Stimulated activated CD4-positive, alpha-beta T cell treated with anti-CD3 and anti-CD28 coated beads, Interleukin-1b, Interleukin-23, amount 100 ng/mL, for 24 hours (primary cell): ENCODE data around the gene EPOP.
"Not testable (repeated sequence)": the region's sequence is repeated elsewhere in the genome, so short reads cannot be mapped to it uniquely, and the experiment has no call there.

Experiments used
- DNase-seq, 4 experiments: peaks; one replicate each; pipeline ENCODE4 v3.0.0-alpha.2; 2020; ENCODE audit warnings: low read depth in 4 of 4, low spot score in 1 of 4

The EPOP gene

GRCh38 chr17:38653230-38653629 is 21.5 kb downstream of the EPOP start:
- DNase-seq: no peak

GRCh38 chr17:38650653-38651173 is 24.0 kb downstream of the EPOP start:
- not testable (repeated sequence) for DNase-seq

DNA sequence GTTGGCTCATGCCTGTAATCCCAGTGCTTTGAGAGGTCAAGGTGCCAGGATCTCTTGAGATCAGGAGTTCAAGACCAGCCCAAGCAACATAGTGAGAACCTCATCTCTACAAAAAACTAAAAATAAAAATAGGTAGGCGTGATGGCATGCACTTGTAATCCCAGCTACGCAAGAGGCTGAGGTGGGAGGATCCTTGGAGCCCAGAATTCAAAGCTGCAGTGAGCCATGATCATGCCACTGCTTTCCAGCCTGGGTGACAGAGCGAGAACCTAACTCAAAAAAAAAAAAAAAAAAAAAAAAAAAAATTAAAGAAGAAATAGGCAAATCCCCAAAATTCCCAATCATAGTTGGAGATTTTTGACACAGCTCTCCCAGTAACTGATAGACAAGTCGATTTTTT is 36.8 kb downstream of the EPOP start:
- no peak for DNase-seq

DNA sequence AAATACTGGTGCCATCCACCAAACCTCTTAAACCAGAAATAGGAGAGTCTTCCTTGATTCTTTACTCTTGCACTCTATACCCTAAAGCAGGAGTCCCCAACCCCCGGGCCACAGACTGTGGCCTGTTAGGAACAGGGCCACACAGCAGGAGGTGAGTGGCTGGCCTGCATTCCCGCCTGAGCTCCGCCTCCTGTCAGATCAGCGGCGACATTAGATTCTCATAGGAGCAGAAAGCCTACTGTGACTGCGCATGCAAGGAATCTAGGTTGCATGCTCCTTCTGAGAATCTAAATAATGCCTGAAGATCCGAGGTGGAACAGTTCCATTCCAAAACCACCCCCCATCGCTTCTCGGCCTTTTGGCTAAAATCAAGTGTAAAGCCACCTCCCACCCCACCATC is 38.7 kb downstream of the EPOP start:
- DNase-seq: no peak

DNA sequence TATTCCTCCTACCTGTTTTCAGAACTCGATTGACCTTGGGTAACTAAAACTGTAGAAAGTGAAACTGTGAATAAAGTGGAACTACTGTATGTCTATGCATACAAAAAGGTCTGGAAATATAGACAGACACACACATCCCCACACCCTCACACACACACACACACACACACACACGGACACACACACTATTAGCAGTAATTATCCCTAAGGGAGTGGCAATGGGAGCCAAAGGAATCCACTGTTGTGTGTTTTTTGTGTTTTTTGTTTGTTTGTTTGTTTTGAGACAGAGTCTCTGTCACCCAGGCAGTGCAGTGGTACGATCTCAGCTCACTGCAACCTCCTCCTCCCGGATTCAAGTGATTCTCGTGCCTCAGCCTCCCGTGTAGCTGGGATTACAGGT is 42.4 kb downstream of the EPOP start:
- DNase-seq: no peak

DNA sequence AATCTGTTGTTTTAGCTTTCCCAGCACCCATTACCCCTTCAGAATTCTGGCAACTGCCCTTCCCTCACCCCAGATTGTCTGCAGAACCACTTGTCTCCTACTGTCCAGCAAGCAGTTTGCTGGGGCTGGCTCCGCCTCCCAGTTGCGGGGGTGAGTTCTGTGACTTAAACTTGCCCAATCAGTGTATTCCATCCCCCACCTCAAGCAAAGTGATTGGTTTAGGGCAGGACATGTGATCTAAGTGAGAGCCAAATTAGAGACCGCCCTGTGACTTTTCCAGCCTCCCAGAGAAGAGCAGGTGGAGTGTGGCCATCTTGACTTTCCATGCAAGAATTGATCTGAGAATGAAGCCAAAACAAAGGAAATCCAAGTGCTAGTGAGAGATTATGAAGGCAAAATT is 46.3 kb downstream of the EPOP start:
- no peak for DNase-seq

DNA sequence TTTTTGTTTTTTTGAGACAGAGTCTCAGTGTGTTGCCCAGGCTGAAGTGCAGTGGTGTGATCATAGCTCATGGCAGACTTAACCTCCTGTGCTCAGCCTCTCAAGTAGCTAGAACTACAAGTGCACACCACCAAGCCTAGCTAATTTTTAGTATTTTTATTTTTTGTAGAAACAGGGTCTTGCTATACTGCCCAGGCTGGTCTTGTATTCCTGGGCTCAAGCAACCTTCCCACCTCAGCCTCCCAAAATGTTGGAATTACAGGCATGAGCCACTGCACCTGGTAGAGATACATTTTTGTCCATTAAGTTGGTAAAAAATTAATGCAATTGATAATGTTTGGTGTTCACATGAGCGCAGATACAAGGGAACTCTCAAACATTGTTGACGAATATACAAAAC is 46.8 kb downstream of the EPOP start:
- no peak for DNase-seq

GRCh38 chr17:38626606-38627226 is 48.0 kb downstream of the EPOP start:
- not testable (repeated sequence) for DNase-seq

DNA sequence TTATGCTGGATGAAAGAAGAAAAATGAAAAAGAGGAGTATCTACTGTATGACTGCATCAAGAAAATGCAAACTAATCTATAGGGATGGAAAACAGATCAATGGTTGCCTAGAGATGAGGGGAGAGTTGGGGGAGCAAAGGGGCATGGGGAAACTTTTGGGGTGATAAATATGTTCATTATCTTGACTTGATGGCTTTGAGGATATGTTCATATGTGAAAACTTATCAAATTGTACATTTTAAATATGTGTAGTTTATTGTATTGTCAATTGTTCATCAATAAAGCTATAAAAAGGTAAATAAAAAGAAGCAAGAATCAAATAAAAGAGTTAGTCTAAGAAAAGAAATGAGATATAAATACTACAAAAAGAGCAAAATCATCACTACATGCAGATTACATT is 49.3 kb downstream of the EPOP start:
- DNase-seq: no peak

- DNase-seq: not testable (repeated sequence)
Measured at GRCh38 chr17:38624782-38625355, 49.9 kb downstream of the EPOP start.
